Smooth muscle cell (in vitro differentiated cells): ENCODE results near the gene COL18A1. TPM values are rescaled to one million over a fixed set of nuclear protein-coding genes. Genes with fewer than 3 reads are reported as not detected.
A peak's percentile ranks its signal among the peaks of the same experiment; 100 is the strongest.

Source experiments
- DNase-seq: peaks from one replicate; lab custom pipeline; 2025; ENCODE audit not compliant: unreplicated experiment; lab: John Stamatoyannopoulos, UW
- H2AFZ ChIP-seq: fragments of 200-600 bp; sonication (generic); 2 replicates; pipeline ENCODE4 v1.6.0; 2016; ENCODE audit warnings: antibody characterized with exemption, low read depth, mild to moderate bottlenecking
- H3F3A ChIP-seq: fragments of 200-600 bp; sonication (generic); 2 replicates; pipeline ENCODE4 v1.6.0; 2017; ENCODE audit warnings: antibody characterized with exemption, low read depth
- H3K27ac ChIP-seq: fragments of 200-600 bp; sonication (generic); 2 replicates; pipeline ENCODE4 v1.5.1; 2016; ENCODE audit warnings: low read depth, mild to moderate bottlenecking
- H3K27me3 ChIP-seq: fragments of 200-600 bp; sonication (generic); 2 replicates; pipeline ENCODE4 v1.6.1; 2016; ENCODE audit warnings: low read depth, mild to moderate bottlenecking
- H3K36me3 ChIP-seq: fragments of 200-600 bp; sonication (generic); 2 replicates; pipeline ENCODE4 v1.5.1; 2016; ENCODE audit warnings: low read depth
- H3K4me1 ChIP-seq: fragments of 200-600 bp; sonication (generic); 2 replicates; pipeline ENCODE4 v1.5.1; 2016; ENCODE audit warnings: low read depth
- H3K4me2 ChIP-seq: fragments of 200-600 bp; sonication (generic); 2 replicates; pipeline ENCODE4 v1.6.0; 2016; ENCODE audit warnings: mild to moderate bottlenecking
- H3K4me3 ChIP-seq: fragments of 200-600 bp; sonication (generic); 2 replicates; pipeline ENCODE4 v1.5.1; 2016; ENCODE audit warnings: mild to moderate bottlenecking
- H3K79me2 ChIP-seq: fragments of 200-600 bp; sonication (generic); 2 replicates; pipeline ENCODE4 v1.6.0; 2016; ENCODE audit warnings: low read depth, mild to moderate bottlenecking
- H3K9ac ChIP-seq: fragments of 200-600 bp; sonication (generic); 2 replicates; pipeline ENCODE4 v1.6.0; 2016; ENCODE audit warnings: low read depth
- H3K9me3 ChIP-seq: fragments of 200-600 bp; sonication (generic); replicated peaks from 2 replicates; pipeline ENCODE4 v1.5.1; 2016; ENCODE audit warnings: low read depth
- H4K20me1 ChIP-seq: fragments of 200-600 bp; sonication (generic); 2 replicates; pipeline ENCODE4 v1.6.0; 2016; ENCODE audit warnings: low read depth
- WGBS: methylation state at CpG from one replicate; pipeline ENCODE4 v1.1.7; 2016; ENCODE audit warnings: low lambda C conversion rate; 5-methylcytosine and 5-hydroxymethylcytosine counted together
- polyA plus RNA-seq: library from polyadenylated mRNA; unstranded; fragments of >200 nt; fragmentation: Nextera tagmentation; extraction: Ambion mirVana; gene quantifications from 2 replicates; pipeline ENCODE4 v1.2.1, GENCODE V29; 2016
- total RNA-seq: library from RNA; depleted of rRNA; stranded (reverse); fragments of >200 nt; gene quantifications from 2 replicates; pipeline ENCODE4 v1.2.3, GENCODE V29; 2014
- TF ChIP-seq, protein P1 (sequence below): fragments of 200-600 bp; sonication (generic); IDR thresholded peaks from 2 replicates; pipeline ENCODE4 v1.5.1; 2017; ENCODE audit warnings: borderline replicate concordance, mild to moderate bottlenecking, antibody characterized with exemption; ENCODE audit not compliant: insufficient read depth, poor library complexity, severe bottlenecking

Gene COL18A1
- total and polyA plus RNA-seq, 2 experiments from 2014 or later = 192 to 485 TPM

DNA sequence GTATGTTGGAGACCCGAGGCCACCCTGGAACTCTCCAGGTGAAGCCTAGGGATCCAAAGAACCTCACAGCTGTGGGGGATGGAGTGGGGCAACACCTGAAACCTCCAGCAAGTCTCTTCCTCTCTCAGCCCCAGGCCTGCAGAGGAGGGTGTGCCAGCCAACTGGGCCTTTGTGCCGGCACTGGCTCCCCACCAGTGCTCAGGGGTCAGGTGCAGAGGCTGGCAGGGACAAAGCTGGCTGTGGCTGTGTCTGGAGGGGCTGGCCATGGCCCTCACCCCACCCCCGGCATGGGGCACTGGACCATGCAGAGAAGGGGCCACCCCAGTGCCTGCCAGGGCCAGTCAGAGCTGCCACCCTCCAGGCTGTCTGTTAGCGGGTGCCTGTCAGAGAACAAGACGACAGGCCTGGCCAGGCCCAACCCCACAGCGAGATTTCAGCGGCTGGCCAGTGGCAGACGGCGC lies 3.9 kb downstream of the COL18A1 start:
- peaks cover 70% of the 10 kb centered on the region for H3K4me1 ChIP-seq
- H3F3A ChIP-seq = peaks cover 33% of the 10 kb centered on the region
- peaks cover 80% of the 10 kb centered on the region for H3K79me2 ChIP-seq

DNA sequence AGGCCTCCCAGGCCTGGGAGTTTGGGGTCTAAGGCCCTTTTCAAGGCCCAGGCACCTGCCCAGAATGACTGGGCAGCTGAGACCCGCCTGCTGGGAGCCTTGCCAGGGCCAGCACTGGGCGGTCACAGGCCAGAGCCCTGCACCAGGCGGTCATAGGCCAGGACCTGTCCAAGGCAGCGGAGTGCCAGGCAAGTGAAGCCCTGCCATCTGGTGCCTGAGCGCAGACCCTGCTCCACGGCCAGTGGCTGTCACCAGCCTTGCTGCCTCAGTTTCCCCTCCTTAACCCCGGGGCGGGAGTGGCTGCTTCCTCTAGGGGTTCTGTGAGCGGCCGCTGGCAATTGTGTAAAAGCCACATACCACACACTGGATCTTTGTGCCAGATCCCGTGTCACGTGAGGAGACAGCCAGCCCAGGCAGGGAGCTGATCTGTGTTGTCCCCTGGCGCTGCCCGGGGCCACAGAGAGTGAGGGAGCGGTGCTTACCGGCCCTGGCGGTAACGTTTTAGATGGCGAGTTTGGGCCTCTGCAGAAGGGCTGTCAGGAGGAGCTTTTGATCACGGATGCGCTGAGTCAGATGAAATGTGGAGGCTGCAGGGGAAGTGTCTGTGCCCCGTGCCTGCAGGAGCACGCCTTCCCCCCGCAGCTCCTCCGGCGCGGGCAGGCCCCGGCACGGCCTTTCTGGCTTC lies 4.6 kb downstream of the COL18A1 start:
- H3K4me3 ChIP-seq = no peak overlapping the region
- H3K27ac ChIP-seq = peak overlapping the region; percentile 73
- no peak overlapping the region for H2AFZ ChIP-seq
- H3K4me2 ChIP-seq = peak overlapping the region; percentile 62
- TF ChIP-seq, protein P1, sequence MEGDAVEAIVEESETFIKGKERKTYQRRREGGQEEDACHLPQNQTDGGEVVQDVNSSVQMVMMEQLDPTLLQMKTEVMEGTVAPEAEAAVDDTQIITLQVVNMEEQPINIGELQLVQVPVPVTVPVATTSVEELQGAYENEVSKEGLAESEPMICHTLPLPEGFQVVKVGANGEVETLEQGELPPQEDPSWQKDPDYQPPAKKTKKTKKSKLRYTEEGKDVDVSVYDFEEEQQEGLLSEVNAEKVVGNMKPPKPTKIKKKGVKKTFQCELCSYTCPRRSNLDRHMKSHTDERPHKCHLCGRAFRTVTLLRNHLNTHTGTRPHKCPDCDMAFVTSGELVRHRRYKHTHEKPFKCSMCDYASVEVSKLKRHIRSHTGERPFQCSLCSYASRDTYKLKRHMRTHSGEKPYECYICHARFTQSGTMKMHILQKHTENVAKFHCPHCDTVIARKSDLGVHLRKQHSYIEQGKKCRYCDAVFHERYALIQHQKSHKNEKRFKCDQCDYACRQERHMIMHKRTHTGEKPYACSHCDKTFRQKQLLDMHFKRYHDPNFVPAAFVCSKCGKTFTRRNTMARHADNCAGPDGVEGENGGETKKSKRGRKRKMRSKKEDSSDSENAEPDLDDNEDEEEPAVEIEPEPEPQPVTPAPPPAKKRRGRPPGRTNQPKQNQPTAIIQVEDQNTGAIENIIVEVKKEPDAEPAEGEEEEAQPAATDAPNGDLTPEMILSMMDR = no peak
- peaks cover 34% of the 10 kb centered on the region for H3F3A ChIP-seq
- WGBS = 48% methylated on average over 29 of the region's 29 CpGs
- DNase-seq = no peak
- H3K9ac ChIP-seq = no peak overlapping the region
- H3K4me1 ChIP-seq = peaks cover 64% of the 10 kb centered on the region
- H4K20me1 ChIP-seq = peaks cover 89% of the 10 kb centered on the region
- H3K27me3 ChIP-seq = no peaks in the 10 kb centered on the region
- H3K9me3 ChIP-seq = no peaks in the 10 kb centered on the region
- H3K36me3 ChIP-seq = no peaks in the 10 kb centered on the region
- H3K79me2 ChIP-seq = peaks cover 87% of the 10 kb centered on the region

More for the DNA sequence above, 3.9 kb downstream of the COL18A1 start:
- Histone ChIP-seq H3K27me3 (no peaks in the 10 kb centered on the region), H3K4me2 (peak overlapping the region; percentile 94), H3K27ac (peak overlapping the region; percentile 73), H3K36me3 (no peaks in the 10 kb centered on the region), H3K4me3 (no peak overlapping the region), H3K9me3 (no peaks in the 10 kb centered on the region), H4K20me1 (peaks cover 81% of the 10 kb centered on the region), H3K9ac (no peak overlapping the region), H2AFZ (no peak overlapping the region)
- WGBS = 54% methylated on average over 9 of the region's 9 CpGs
- TF ChIP-seq, protein P1 = no peak
- DNase-seq = no peak

DNA sequence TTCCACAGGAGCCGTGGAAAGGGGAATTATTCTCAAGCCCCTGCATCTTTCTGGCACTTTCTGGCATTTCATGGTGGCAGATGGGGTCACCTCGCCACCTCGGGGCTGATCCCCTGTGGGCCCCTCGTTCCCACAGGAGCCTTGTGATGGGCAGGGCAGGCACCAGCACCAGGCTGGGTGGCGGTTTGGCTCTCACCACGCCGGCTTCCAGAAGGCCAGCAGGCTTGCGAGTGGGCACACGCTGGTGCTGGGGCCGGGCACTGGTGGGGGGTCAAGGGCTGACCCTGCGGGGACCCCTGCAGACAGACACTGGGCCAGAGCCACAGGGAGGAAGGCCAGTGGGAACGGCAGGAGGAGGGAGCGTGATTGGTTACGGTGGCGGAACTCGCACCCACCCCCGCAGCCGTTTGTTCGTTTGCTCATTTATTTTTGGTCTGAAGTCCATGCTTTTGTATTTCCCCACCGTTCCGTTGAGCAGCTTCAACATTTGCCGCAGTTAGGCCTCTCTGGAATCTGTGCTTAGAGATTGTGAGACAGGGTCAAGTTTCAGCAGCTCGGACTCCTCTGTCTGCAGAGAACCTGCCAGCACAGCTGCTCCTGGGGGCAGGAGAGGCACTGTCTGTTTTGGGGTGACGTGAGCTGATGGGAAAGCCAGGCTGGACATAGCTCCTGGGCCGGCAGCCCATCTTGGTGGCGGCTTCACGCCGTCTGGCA lies 5.3 kb downstream of the COL18A1 start:
- Histone ChIP-seq H4K20me1 (peaks cover 96% of the 10 kb centered on the region), H3K4me3 (no peak overlapping the region), H3K27me3 (no peaks in the 10 kb centered on the region), H3K79me2 (peaks cover 93% of the 10 kb centered on the region), H3K4me1 (peaks cover 64% of the 10 kb centered on the region), H3K9ac (peak overlapping the region; percentile 13), H3K36me3 (no peaks in the 10 kb centered on the region), H3F3A (peaks cover 34% of the 10 kb centered on the region), H3K4me2 (peak overlapping the region; percentile 62), H3K27ac (peak overlapping the region; percentile 73), H3K9me3 (no peaks in the 10 kb centered on the region), H2AFZ (no peak overlapping the region)
- TF ChIP-seq, protein P1 = no peak
- WGBS = 55% methylated on average over 28 of the region's 28 CpGs
- DNase-seq = no peak
